AG04450 (cell line): ENCODE measurements around the gene FMN2. TPM values are rescaled to one million over a fixed set of nuclear protein-coding genes. Genes with fewer than 3 reads are reported as not detected.

Source experiments
- CTCF ChIA-PET: fragments of 300-600, 350-600 bp; formaldehyde crosslinking; extraction: SDS; loops from one replicate; lab custom pipeline; 2022; ENCODE audit warnings: antibody characterized with exemption, inconsistent platforms; lab: Charles Lee
- POLR2A ChIA-PET: fragments of 350-600 bp; formaldehyde crosslinking; extraction: SDS; loops from one replicate; lab custom pipeline; 2021; ENCODE audit warnings: antibody characterized with exemption, inconsistent platforms; lab: Yijun Ruan, JAX
- DNase-seq: peaks from one replicate; pipeline ENCODE4 v3.0.0-alpha.2; 2011; ENCODE audit warnings: low read depth, low spot score
- H3K27ac ChIP-seq: one replicate; pipeline ENCODE4 v1.5.1; 2012; ENCODE audit warnings: low read depth, low read length, control low read depth
- H3K27me3 ChIP-seq: one replicate; pipeline ENCODE4 v1.6.0; 2012; ENCODE audit warnings: low read length; ENCODE audit not compliant: control insufficient read depth, insufficient read depth
- H3K4me3 ChIP-seq: 2 replicates; pipeline ENCODE4 v1.5.1; 2011; ENCODE audit warnings: mild to moderate bottlenecking, low read depth, low read length, control low read depth
- H3K9me3 ChIP-seq: 2 replicates; pipeline ENCODE4 v1.5.1; 2012; ENCODE audit warnings: low read length; ENCODE audit not compliant: control insufficient read depth, insufficient read depth
- CTCF ChIP-seq: IDR thresholded peaks from 2 replicates; pipeline ENCODE4 v1.5.1; 2011; ENCODE audit warnings: low read depth, low read length, control low read depth, inconsistent platforms
- polyA plus RNA-seq: library from polyadenylated mRNA; depleted of rRNA; stranded (reverse); fragments of >200 nt; gene quantifications from 2 replicates; pipeline ENCODE4 v1.2.3, GENCODE V29; 2011

Gene FMN2
- polyA plus RNA-seq, 1 experiment, result 6.9 TPM

GRCh38 chr1:240329443-240329842, 237.8 kb downstream of the FMN2 start:
- CTCF ChIA-PET, result no interaction called here
- Histone ChIP-seq H3K27ac (no peak overlapping the region), H3K27me3 (no peaks in the 10 kb centered on the region), H3K4me3 (no peak overlapping the region), H3K9me3 (no peaks in the 10 kb centered on the region)
- no peak for TF ChIP-seq CTCF
- no peak for DNase-seq
- POLR2A ChIA-PET, result no interaction called here

GRCh38 chr1:240332672-240333071, 241.0 kb downstream of the FMN2 start:
- CTCF ChIA-PET, result interaction anchor here (0.8 to 1.0 kb wide), 2 partner anchors 9 to 144 kb away, joined by 3 read pairs; no protein-coding TSS in a partner anchor
- Histone ChIP-seq H3K4me3 (no peak overlapping the region), H3K27me3 (no peaks in the 10 kb centered on the region), H3K9me3 (no peaks in the 10 kb centered on the region), H3K27ac (no peak overlapping the region)
- POLR2A ChIA-PET, result no interaction called here
- no peak for TF ChIP-seq CTCF
- no peak for DNase-seq

- ChIA-PET CTCF (interaction anchor here (0.8 kb wide), 1 partner anchor 354 kb away, joined by 3 read pairs; no protein-coding TSS in a partner anchor), POLR2A (no interaction called here)
- no peak overlapping the region for H3K4me3 ChIP-seq
- no peaks in the 10 kb centered on the region; the same call in 1 of the 2 replicates for H3K9me3 ChIP-seq
- peak; percentile 52 for DNase-seq
- no peaks in the 10 kb centered on the region for H3K27me3 ChIP-seq
- no peak for TF ChIP-seq CTCF
- H3K27ac ChIP-seq, result no peak overlapping the region
Measured at GRCh38 chr1:240337781-240338180, 246.1 kb downstream of the FMN2 start.

GRCh38 chr1:240338837-240339236, 247.2 kb downstream of the FMN2 start:
- no peak for DNase-seq
- H3K27ac ChIP-seq, result no peak overlapping the region
- ChIA-PET POLR2A (no interaction called here), CTCF (no interaction called here)
- H3K9me3 ChIP-seq, result no peaks in the 10 kb centered on the region; the same call in 1 of the 2 replicates
- H3K4me3 ChIP-seq, result no peak overlapping the region
- H3K27me3 ChIP-seq, result no peaks in the 10 kb centered on the region
- no peak for TF ChIP-seq CTCF

- H3K9me3 ChIP-seq, result no peaks in the 10 kb centered on the region; the same call in 1 of the 2 replicates
- H3K27me3 ChIP-seq, result no peaks in the 10 kb centered on the region
- H3K27ac ChIP-seq, result no peak overlapping the region
- H3K4me3 ChIP-seq, result no peak overlapping the region
- no peak for DNase-seq
- ChIA-PET POLR2A (interaction anchor here (0.6 kb wide), 1 partner anchor 15 kb away, joined by 4 read pairs; no protein-coding TSS in a partner anchor), CTCF (interaction anchor here (0.7 to 1.3 kb wide), 2 partner anchors 9 to 153 kb away, joined by 3 read pairs; no protein-coding TSS in a partner anchor)
- TF ChIP-seq CTCF, result no peak
Measured at GRCh38 chr1:240341365-240342250, 249.9 kb downstream of the FMN2 start.
